Breast epithelium (tissue), 4 donors: Measurements from ENCODE around the gene SH3D21. TPM values are rescaled to one million over a fixed set of nuclear protein-coding genes. Genes with fewer than 3 reads are reported as not detected.

Source experiments
- DNase-seq, 2 donors: peaks; one replicate each; pipeline ENCODE4 v3.0.0-alpha.2; 2019; ENCODE audit warnings: low spot score in 2 of 2
- H3K27ac ChIP-seq, 2 donors: fragments of 200-600 bp; sonication (generic) in 1 of 2; one replicate each; pipeline ENCODE4 v1.5.1; 2016 to 2019; ENCODE audit warnings: mild to moderate bottlenecking in 1 of 2
- H3K27me3 ChIP-seq, 2 donors: fragments of 200-600 bp; sonication (generic) in 1 of 2; one replicate each; pipeline versions ENCODE4 v1.5.1 to v1.6.0; 2017 to 2019; ENCODE audit warnings: control low read depth in 1 of 2, mild to moderate bottlenecking in 1 of 2
- H3K36me3 ChIP-seq: fragments of 200-600 bp; one replicate; pipeline ENCODE4 v1.5.1; 2019
- H3K4me1 ChIP-seq, 2 donors: fragments of 200-600 bp; sonication (generic); one replicate each; pipeline ENCODE4 v1.5.1; 2016 to 2019; ENCODE audit warnings: control low read depth in 1 of 2
- H3K4me3 ChIP-seq, 3 donors: fragments of 200-600 bp; sonication (generic); 1 replicate in 2 of 3; 2 replicates in 1 of 3; pipeline ENCODE4 v1.5.1; 2016 to 2019; ENCODE audit warnings: mild to moderate bottlenecking in 3 of 3, moderate library complexity in 2 of 3
- H3K9me3 ChIP-seq, 2 donors: fragments of 200-600 bp; sonication (generic) in 1 of 2; one replicate each; pipeline ENCODE4 v1.5.1; 2016 to 2019; ENCODE audit warnings: control low read depth in 1 of 2
- POLR2A ChIP-seq: fragments of 450-650 bp; IDR thresholded peaks from one replicate; pipeline ENCODE4 v1.6.1; 2016; ENCODE audit warnings: antibody characterized with exemption, mild to moderate bottlenecking, moderate library complexity
- POLR2AphosphoS5 ChIP-seq, 3 donors: sonication (generic); formaldehyde crosslinking; IDR thresholded peaks; one replicate each; pipeline ENCODE4 v1.6.1; 2017; ENCODE audit warnings: antibody characterized with exemption in 3 of 3
- intact Hi-C: fragments of 100-400 bp; cut with DNase I; formaldehyde crosslinking; loops from one replicate; pipeline ENCODE4 v1.15.1; 2023; ENCODE audit warnings: low total_unique reads
- total RNA-seq, 3 donors: library from RNA; depleted of rRNA; stranded (reverse); fragments of >200 nt; gene quantifications; one replicate each; pipeline ENCODE4 v1.1.0, GENCODE V29; 2016
- TF ChIP-seq, protein P1 (sequence below), 3 donors: fragments of 450-650 bp; IDR thresholded peaks; one replicate each; pipeline ENCODE4 v1.5.1; 2016 to 2017; ENCODE audit warnings: antibody characterized with exemption in 3 of 3, mild to moderate bottlenecking in 3 of 3, moderate library complexity in 3 of 3

Gene SH3D21
- total RNA-seq, 3 donors from 2014 or later, result 0.80 to 18.7 (median 18.0) TPM

DNA sequence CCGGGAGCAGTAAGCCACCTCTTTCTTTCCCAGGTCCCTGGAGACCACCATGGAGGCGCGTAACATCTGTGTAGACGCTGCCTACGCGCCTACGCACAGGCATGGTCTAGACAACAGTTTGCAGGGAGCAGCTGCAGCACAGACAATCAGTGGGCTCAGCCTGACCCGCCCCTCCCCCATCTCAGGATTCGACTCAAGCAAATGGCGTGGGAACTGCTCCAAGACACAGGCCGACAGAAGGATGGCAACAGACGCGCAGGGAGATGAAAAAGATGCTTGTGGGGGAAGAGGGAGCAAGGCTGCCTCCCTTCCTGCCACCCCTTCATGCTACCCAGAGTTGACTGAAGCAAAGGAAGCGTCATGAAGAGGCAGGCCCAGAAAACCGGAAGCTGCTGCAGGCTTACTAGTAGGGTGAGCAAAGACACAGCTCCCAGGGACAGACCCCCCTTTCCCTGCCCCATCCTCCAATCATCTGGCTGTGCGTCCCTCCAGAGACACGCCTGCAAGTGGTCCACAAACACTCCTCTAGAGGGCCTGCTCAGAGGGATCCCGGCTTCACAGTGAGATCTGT is 60.0 kb downstream of the SH3D21 start:
- no peak for DNase-seq

GRCh38 chr1:36367066-36367465 is 60.9 kb downstream of the SH3D21 start:
- Histone ChIP-seq H3K4me3 (no peak overlapping the region), H3K9me3 (no peaks in the 10 kb centered on the region), H3K27ac (no peak overlapping the region), H3K4me1 (peaks cover 0 to 8% of the 10 kb centered on the region in 2 donors), H3K27me3 (no peaks in the 10 kb centered on the region), H3K36me3 (no peaks in the 10 kb centered on the region)
- intact Hi-C loops, result no loop called here
- DNase-seq, result no peak
- no peak for TF ChIP-seq POLR2A
- TF ChIP-seq, protein P1, sequence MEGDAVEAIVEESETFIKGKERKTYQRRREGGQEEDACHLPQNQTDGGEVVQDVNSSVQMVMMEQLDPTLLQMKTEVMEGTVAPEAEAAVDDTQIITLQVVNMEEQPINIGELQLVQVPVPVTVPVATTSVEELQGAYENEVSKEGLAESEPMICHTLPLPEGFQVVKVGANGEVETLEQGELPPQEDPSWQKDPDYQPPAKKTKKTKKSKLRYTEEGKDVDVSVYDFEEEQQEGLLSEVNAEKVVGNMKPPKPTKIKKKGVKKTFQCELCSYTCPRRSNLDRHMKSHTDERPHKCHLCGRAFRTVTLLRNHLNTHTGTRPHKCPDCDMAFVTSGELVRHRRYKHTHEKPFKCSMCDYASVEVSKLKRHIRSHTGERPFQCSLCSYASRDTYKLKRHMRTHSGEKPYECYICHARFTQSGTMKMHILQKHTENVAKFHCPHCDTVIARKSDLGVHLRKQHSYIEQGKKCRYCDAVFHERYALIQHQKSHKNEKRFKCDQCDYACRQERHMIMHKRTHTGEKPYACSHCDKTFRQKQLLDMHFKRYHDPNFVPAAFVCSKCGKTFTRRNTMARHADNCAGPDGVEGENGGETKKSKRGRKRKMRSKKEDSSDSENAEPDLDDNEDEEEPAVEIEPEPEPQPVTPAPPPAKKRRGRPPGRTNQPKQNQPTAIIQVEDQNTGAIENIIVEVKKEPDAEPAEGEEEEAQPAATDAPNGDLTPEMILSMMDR (IDR thresholded peaks at IDR 0.05), result no peak
- no peak for TF ChIP-seq POLR2AphosphoS5 (IDR thresholded peaks at IDR 0.05)

More for the DNA sequence above, 60.0 kb downstream of the SH3D21 start:
- H3K27ac ChIP-seq, result peak overlapping the region; percentile 36 to 56
- H3K9me3 ChIP-seq, result no peaks in the 10 kb centered on the region
- H3K27me3 ChIP-seq, result no peaks in the 10 kb centered on the region
- no peak for TF ChIP-seq POLR2A
- no peak for TF ChIP-seq POLR2AphosphoS5 (IDR thresholded peaks at IDR 0.05)
- TF ChIP-seq, protein P1 (IDR thresholded peaks at IDR 0.05), result no peak
- no peak overlapping the region for H3K4me3 ChIP-seq
- H3K4me1 ChIP-seq, result peaks cover 0 to 8% of the 10 kb centered on the region in 2 donors
- intact Hi-C loops, result no loop called here
- H3K36me3 ChIP-seq, result no peaks in the 10 kb centered on the region

GRCh38 chr1:36367798-36368197 is 61.6 kb downstream of the SH3D21 start:
- TF ChIP-seq POLR2AphosphoS5 (IDR thresholded peaks at IDR 0.05) (no peak), POLR2A (no peak)
- Histone ChIP-seq H3K4me3 (no peak overlapping the region), H3K27me3 (no peaks in the 10 kb centered on the region), H3K36me3 (no peaks in the 10 kb centered on the region), H3K4me1 (peaks cover 0 to 9% of the 10 kb centered on the region in 2 donors), H3K9me3 (no peaks in the 10 kb centered on the region), H3K27ac (no peak overlapping the region)
- intact Hi-C loops, result no loop called here
- no peak for DNase-seq

DNA sequence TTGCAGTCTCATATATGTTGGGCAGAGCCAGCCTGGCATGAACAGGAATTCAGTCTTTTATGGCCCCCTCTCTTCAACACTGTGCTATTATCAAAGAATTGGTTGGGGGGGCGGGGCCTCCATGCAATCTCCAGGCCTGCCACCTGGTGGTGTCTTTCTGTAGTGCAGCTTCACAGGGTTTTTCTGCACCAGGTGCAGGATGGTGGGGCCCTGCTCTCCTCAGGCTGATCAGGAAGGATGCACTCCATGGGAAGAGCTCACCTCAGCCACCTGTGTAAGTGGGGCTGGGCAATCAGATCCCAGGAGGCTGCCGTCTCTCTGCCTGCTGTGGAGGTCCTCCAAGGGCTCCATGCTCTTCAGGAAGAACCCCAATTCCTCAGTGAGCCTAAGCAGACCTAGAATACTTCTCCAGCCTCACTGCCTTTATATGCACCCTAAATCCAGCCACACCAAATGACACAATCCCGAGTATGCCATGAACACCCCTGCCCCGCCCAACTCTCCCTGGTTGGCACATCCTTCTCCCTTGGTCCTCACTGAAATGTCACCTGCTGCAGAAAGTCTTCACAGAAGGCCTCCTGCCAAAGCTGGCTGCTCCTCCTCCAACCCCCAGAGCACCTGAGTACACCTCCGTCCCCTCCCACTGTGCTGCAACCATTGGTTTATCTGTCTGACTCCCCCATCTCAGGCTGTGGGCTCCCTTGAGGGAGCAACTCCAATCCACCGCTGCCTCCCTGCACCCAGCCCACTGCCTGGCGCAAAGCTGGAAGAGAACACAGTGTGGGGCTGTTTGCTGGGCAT is 63.1 kb downstream of the SH3D21 start:
- no peak for TF ChIP-seq POLR2A
- TF ChIP-seq, protein P1 (IDR thresholded peaks at IDR 0.05), result peak; percentile 87 to 94 (median 91)
- TF ChIP-seq POLR2AphosphoS5 (IDR thresholded peaks at IDR 0.05), result peak in 1 of 3 donors; percentile 44
- Histone ChIP-seq H3K27me3 (no peaks in the 10 kb centered on the region), H3K9me3 (no peaks in the 10 kb centered on the region), H3K36me3 (no peaks in the 10 kb centered on the region), H3K27ac (peak overlapping the region in 1 of 2 donors; percentile 7), H3K4me1 (peaks cover 7 to 24% of the 10 kb centered on the region in 2 donors), H3K4me3 (no peak overlapping the region)
- DNase-seq, result peak; percentile 56 to 80
- intact Hi-C loops, result no loop called here

Other genes starting within 250 kb of the SH3D21 start
- 1 to 10 TPM in 1 of 3 donors, under 1 TPM in 1, not detected in 1; 0.98 to 1.2 TPM for gene TEKT2, start 222.3 kb upstream of the SH3D21 start, total RNA-seq
- 10 to 100 TPM; 26.2 to 48.7 (median 39.7) TPM for gene ADPRS, start 217.5 kb upstream of the SH3D21 start, total RNA-seq
- 10 to 100 TPM in 2 of 3 donors, 1 to 10 TPM in 1; 3.4 to 20.6 (median 11.1) TPM for gene COL8A2, start 181.1 kb upstream of the SH3D21 start, total RNA-seq
- gene TRAPPC3, start 156.9 kb upstream of the SH3D21 start, total RNA-seq, result 100 to 1,000 TPM; 107 to 118 (median 116) TPM
- gene MAP7D1, start 150.2 kb upstream of the SH3D21 start, total RNA-seq, result 10 to 100 TPM; 67.4 to 78.0 (median 68.6) TPM
- gene THRAP3, start 81.9 kb upstream of the SH3D21 start, total RNA-seq, result 100 to 1,000 TPM in 2 of 3 donors, 10 to 100 TPM in 1; 81.6 to 128 (median 122) TPM
- gene EVA1B, start 17.3 kb downstream of the SH3D21 start, total RNA-seq, result 100 to 1,000 TPM in 2 of 3 donors, 10 to 100 TPM in 1; 62.1 to 129 (median 118) TPM
- 10 to 100 TPM; 22.5 to 36.0 (median 26.2) TPM for gene STK40, start 79.6 kb downstream of the SH3D21 start, total RNA-seq
- 10 to 100 TPM; 31.8 to 49.5 (median 39.7) TPM for gene LSM10, start 91.5 kb downstream of the SH3D21 start, total RNA-seq
- gene OSCP1, start 144.1 kb downstream of the SH3D21 start, total RNA-seq, result 10 to 100 TPM; 12.5 to 19.3 (median 15.1) TPM
- 10 to 100 TPM; 72.9 to 99.1 (median 79.3) TPM for gene MRPS15, start 158.0 kb downstream of the SH3D21 start, total RNA-seq
- gene CSF3R, start 176.5 kb downstream of the SH3D21 start, total RNA-seq, result 10 to 100 TPM; 17.3 to 54.2 (median 28.8) TPM